ENCODE measurements around the gene LYPLAL1. TPM values are rescaled to one million over a fixed set of nuclear protein-coding genes. Genes with fewer than 3 reads are reported as not detected.

The LYPLAL1 gene
- total RNA-seq, 1 donor from 2014 or later, result 25.6 TPM

- Histone ChIP-seq H3K36me3 (ENCODE audit: insufficient read depth, low read length) (no peaks in the 10 kb centered on the region), H4K20me1 (ENCODE audit: insufficient read depth, low read length) (no peaks in the 10 kb centered on the region), H3K4me3 (ENCODE audit: insufficient read depth, low read depth, low read length) (no peak overlapping the region), H2AFZ (ENCODE audit: low read depth, low read length) (no peak overlapping the region), H3K27ac (ENCODE audit: low read depth, low read length) (no peak overlapping the region), H3K9me3 (ENCODE audit: insufficient read depth, low read depth, low read length) (no peaks in the 10 kb centered on the region), H3K4me2 (ENCODE audit: low read length) (no peak overlapping the region), H3K27me3 (ENCODE audit: insufficient read depth, low read length) (no peaks in the 10 kb centered on the region), H3K9ac (ENCODE audit: low read length) (no peak overlapping the region), H3K4me1 (ENCODE audit: insufficient read depth, low read length) (no peaks in the 10 kb centered on the region), H3K79me2 (ENCODE audit: insufficient read depth, low read length) (no peaks in the 10 kb centered on the region)
- H3K4me3 Mint-ChIP-seq (ENCODE audit: unreplicated experiment), result no peak overlapping the region
- FAIRE-seq (no peak), DNase-seq (ENCODE audit: low read depth) (no peak)
- no peaks in the 10 kb centered on the region for H3K27me3 Mint-ChIP-seq (ENCODE audit: low read depth, unreplicated experiment)
- no peaks in the 10 kb centered on the region for H3K36me3 Mint-ChIP-seq (ENCODE audit: low read depth, unreplicated experiment)
- no peak for TF ChIP-seq EZH2 (IDR thresholded peaks at IDR 0.05; ENCODE audit: insufficient read depth, low read length)
- no peak for TF ChIP-seq CTCF (IDR thresholded peaks at IDR 0.05; ENCODE audit: insufficient read depth, low read depth, low read length)
- no peaks in the 10 kb centered on the region for H3K9me3 Mint-ChIP-seq (ENCODE audit: unreplicated experiment)
- H3K4me1 Mint-ChIP-seq (ENCODE audit: low read depth, unreplicated experiment), result no peaks in the 10 kb centered on the region
- H3K27ac Mint-ChIP-seq (ENCODE audit: unreplicated experiment), result no peak overlapping the region
Measured at GRCh38 chr1:219161371-219161770, 12.3 kb upstream of the LYPLAL1 start.

- no peaks in the 10 kb centered on the region for H4K20me1 ChIP-seq (ENCODE audit: insufficient read depth, low read length)
- FAIRE-seq (no peak), DNase-seq (ENCODE audit: low read depth) (no peak)
- H3K36me3 ChIP-seq (ENCODE audit: insufficient read depth, low read length), result no peaks in the 10 kb centered on the region
- no peaks in the 10 kb centered on the region for H3K27me3 ChIP-seq (ENCODE audit: insufficient read depth, low read length)
- H3K4me3 ChIP-seq (ENCODE audit: insufficient read depth, low read depth, low read length), result no peak overlapping the region
- no peak overlapping the region for H3K4me2 ChIP-seq (ENCODE audit: low read length)
- Mint-ChIP-seq H3K4me3 (ENCODE audit: unreplicated experiment) (no peak overlapping the region), H3K4me1 (ENCODE audit: low read depth, unreplicated experiment) (no peaks in the 10 kb centered on the region), H3K27me3 (ENCODE audit: low read depth, unreplicated experiment) (no peaks in the 10 kb centered on the region), H3K27ac (ENCODE audit: unreplicated experiment) (no peak overlapping the region), H3K9me3 (ENCODE audit: unreplicated experiment) (no peaks in the 10 kb centered on the region), H3K36me3 (ENCODE audit: low read depth, unreplicated experiment) (no peaks in the 10 kb centered on the region)
- H3K79me2 ChIP-seq (ENCODE audit: insufficient read depth, low read length), result no peaks in the 10 kb centered on the region
- H3K9ac ChIP-seq (ENCODE audit: low read length), result no peak overlapping the region
- no peak for TF ChIP-seq CTCF (IDR thresholded peaks at IDR 0.05; ENCODE audit: insufficient read depth, low read depth, low read length)
- TF ChIP-seq EZH2 (IDR thresholded peaks at IDR 0.05; ENCODE audit: insufficient read depth, low read length), result no peak
- no peaks in the 10 kb centered on the region for H3K9me3 ChIP-seq (ENCODE audit: insufficient read depth, low read depth, low read length)
- H2AFZ ChIP-seq (ENCODE audit: low read depth, low read length), result no peak overlapping the region
- H3K4me1 ChIP-seq (ENCODE audit: insufficient read depth, low read length), result no peaks in the 10 kb centered on the region
- no peak overlapping the region for H3K27ac ChIP-seq (ENCODE audit: low read depth, low read length)
Measured at GRCh38 chr1:219163401-219163954, 10.2 kb upstream of the LYPLAL1 start.

GRCh38 chr1:219171192-219171935, 2.3 kb upstream of the LYPLAL1 start:
- TF ChIP-seq EZH2 (IDR thresholded peaks at IDR 0.05; ENCODE audit: insufficient read depth, low read length) (no peak), CTCF (IDR thresholded peaks at IDR 0.05; ENCODE audit: insufficient read depth, low read depth, low read length) (no peak)
- Histone ChIP-seq H3K9ac (ENCODE audit: low read length) (no peak overlapping the region), H3K4me1 (ENCODE audit: insufficient read depth, low read length) (peaks cover 17% of the 10 kb centered on the region), H3K4me3 (ENCODE audit: insufficient read depth, low read depth, low read length) (no peak overlapping the region), H3K27ac (ENCODE audit: low read depth, low read length) (no peak overlapping the region), H2AFZ (ENCODE audit: low read depth, low read length) (no peak overlapping the region), H3K9me3 (ENCODE audit: insufficient read depth, low read depth, low read length) (no peaks in the 10 kb centered on the region), H3K36me3 (ENCODE audit: insufficient read depth, low read length) (no peaks in the 10 kb centered on the region), H3K4me2 (ENCODE audit: low read length) (no peak overlapping the region), H4K20me1 (ENCODE audit: insufficient read depth, low read length) (no peaks in the 10 kb centered on the region), H3K79me2 (ENCODE audit: insufficient read depth, low read length) (peaks cover 22% of the 10 kb centered on the region), H3K27me3 (ENCODE audit: insufficient read depth, low read length) (no peaks in the 10 kb centered on the region)
- no peaks in the 10 kb centered on the region for H3K27me3 Mint-ChIP-seq (ENCODE audit: low read depth, unreplicated experiment)
- no peaks in the 10 kb centered on the region for H3K9me3 Mint-ChIP-seq (ENCODE audit: unreplicated experiment)
- H3K36me3 Mint-ChIP-seq (ENCODE audit: low read depth, unreplicated experiment), result no peaks in the 10 kb centered on the region
- H3K4me3 Mint-ChIP-seq (ENCODE audit: unreplicated experiment), result no peak overlapping the region
- DNase-seq (ENCODE audit: low read depth), result peak; percentile 32
- no peak overlapping the region for H3K27ac Mint-ChIP-seq (ENCODE audit: unreplicated experiment)
- peaks cover 8% of the 10 kb centered on the region for H3K4me1 Mint-ChIP-seq (ENCODE audit: low read depth, unreplicated experiment)
- no peak for FAIRE-seq

All from astrocyte (in vitro differentiated cells and primary cell).